ENCODE measurements around the gene NPTX2.

NPTX2 gene

GRCh38 chr7:98630770-98631169 is 13.7 kb downstream of the NPTX2 start:
- no peak for TF ChIP-seq CTCF (IDR thresholded peaks at IDR 0.05)
- Histone ChIP-seq H3K4me1 (ENCODE audit: control insufficient read depth in 1 of 2, insufficient read depth in 1 of 2, low read depth in 1 of 2, low read length in 1 of 2) (no peaks in the 10 kb centered on the region), H3K27ac (no peak overlapping the region), H3K27me3 (peaks cover 23% of the 10 kb centered on the region), H3K9me3 (no peaks in the 10 kb centered on the region), H3K4me3 (ENCODE audit: low read depth in 1 of 2, low read length in 1 of 2) (no peak overlapping the region), H3K36me3 (no peaks in the 10 kb centered on the region)

GRCh38 chr7:98638853-98639252 is 21.8 kb downstream of the NPTX2 start:
- TF ChIP-seq CTCF (IDR thresholded peaks at IDR 0.05) = no peak
- Histone ChIP-seq H3K27me3 (peaks cover 6% of the 10 kb centered on the region), H3K27ac (no peak overlapping the region), H3K9me3 (peaks cover 5% of the 10 kb centered on the region), H3K4me1 (ENCODE audit: control insufficient read depth in 1 of 2, insufficient read depth in 1 of 2, low read depth in 1 of 2, low read length in 1 of 2) (no peaks in the 10 kb centered on the region), H3K36me3 (no peaks in the 10 kb centered on the region), H3K4me3 (ENCODE audit: low read depth in 1 of 2, low read length in 1 of 2) (no peak overlapping the region)

- H3K27ac ChIP-seq = no peak overlapping the region
- H3K27me3 ChIP-seq = peaks cover 6% of the 10 kb centered on the region
- no peak for TF ChIP-seq CTCF (IDR thresholded peaks at IDR 0.05)
- H3K9me3 ChIP-seq = peaks cover 5% of the 10 kb centered on the region
- H3K4me1 ChIP-seq (ENCODE audit: control insufficient read depth in 1 of 2, insufficient read depth in 1 of 2, low read depth in 1 of 2, low read length in 1 of 2) = no peaks in the 10 kb centered on the region
- H3K4me3 ChIP-seq (ENCODE audit: low read depth in 1 of 2, low read length in 1 of 2) = no peak overlapping the region
- no peaks in the 10 kb centered on the region for H3K36me3 ChIP-seq
Observed at GRCh38 chr7:98640375-98640774, 23.3 kb downstream of the NPTX2 start.

- H3K4me1 ChIP-seq (ENCODE audit: control insufficient read depth in 1 of 2, insufficient read depth in 1 of 2, low read depth in 1 of 2, low read length in 1 of 2) = no peaks in the 10 kb centered on the region
- H3K27ac ChIP-seq = no peak overlapping the region
- H3K27me3 ChIP-seq = peaks cover 6% of the 10 kb centered on the region
- H3K9me3 ChIP-seq = peaks cover 5% of the 10 kb centered on the region
- no peak overlapping the region for H3K4me3 ChIP-seq (ENCODE audit: low read depth in 1 of 2, low read length in 1 of 2)
- TF ChIP-seq CTCF (IDR thresholded peaks at IDR 0.05) = no peak
- no peaks in the 10 kb centered on the region for H3K36me3 ChIP-seq
Observed at GRCh38 chr7:98641646-98642500, 24.8 kb downstream of the NPTX2 start.

- no peak for TF ChIP-seq CTCF (IDR thresholded peaks at IDR 0.05)
- Histone ChIP-seq H3K9me3 (peaks cover 5% of the 10 kb centered on the region), H3K36me3 (no peaks in the 10 kb centered on the region), H3K4me1 (ENCODE audit: control insufficient read depth in 1 of 2, insufficient read depth in 1 of 2, low read depth in 1 of 2, low read length in 1 of 2) (no peaks in the 10 kb centered on the region), H3K27ac (no peak overlapping the region), H3K4me3 (ENCODE audit: low read depth in 1 of 2, low read length in 1 of 2) (no peak overlapping the region), H3K27me3 (peaks cover 6% of the 10 kb centered on the region)
Observed at GRCh38 chr7:98643236-98643985, 26.3 kb downstream of the NPTX2 start.
